ENCODE results near the gene TTLL1.

Gene TTLL1

DNA sequence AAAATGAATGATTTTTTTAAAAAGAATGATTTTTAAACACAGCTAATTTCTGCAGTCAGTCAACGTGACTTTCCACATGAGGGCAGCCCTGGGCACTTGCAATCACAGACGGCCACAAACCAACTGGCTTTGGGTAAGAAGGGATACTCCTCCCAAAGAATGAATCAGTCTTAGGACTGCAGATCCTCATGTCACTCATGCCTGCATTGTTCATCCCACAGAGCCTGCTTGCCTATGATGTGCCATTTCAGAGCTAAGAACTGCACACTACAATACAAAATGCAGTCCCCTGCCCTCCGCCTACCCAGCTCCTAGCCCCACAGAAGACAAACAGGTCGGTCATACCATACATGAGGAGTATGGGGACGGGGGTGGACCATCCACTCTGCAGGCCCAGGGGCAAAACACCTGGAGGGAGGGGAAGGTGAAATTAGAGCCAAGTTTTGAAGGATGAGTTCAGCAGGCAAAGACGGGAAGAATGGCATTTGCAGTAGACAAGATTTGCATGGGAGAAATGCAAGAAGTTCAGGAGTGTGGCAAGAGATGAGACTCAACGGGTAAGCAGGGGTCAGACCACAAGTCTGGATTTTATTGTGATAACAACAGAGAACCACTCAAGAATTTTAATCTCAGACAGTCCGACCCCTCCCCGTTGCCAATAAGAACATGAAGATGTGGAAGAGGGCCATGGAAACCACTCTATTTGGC lies 98.9 kb downstream of the TTLL1 start:
- Histone ChIP-seq H3K36me3 (peaks cover 40% of the 10 kb centered on the region), H3K9me3 (peaks cover 30% of the 10 kb centered on the region), H3K4me3 (no peak overlapping the region), H3K4me1 (peaks cover 19% of the 10 kb centered on the region), H3K9ac (no peak overlapping the region), H4K20me1 (peaks cover 98% of the 10 kb centered on the region), H3K27ac (no peak overlapping the region), H3K4me2 (no peak overlapping the region), H3K27me3 (no peaks in the 10 kb centered on the region)
- no peak for TF ChIP-seq Cebpa-rat (IDR thresholded peaks at IDR 0.05)
